Naive thymus-derived CD4-positive, alpha-beta T cell (primary cell): ENCODE data around the gene IKZF1. TPM values are rescaled to one million over a fixed set of nuclear protein-coding genes. Genes with fewer than 3 reads are reported as not detected.
A peak's percentile ranks its signal among the peaks of the same experiment; 100 is the strongest.

Source experiments
- ATAC-seq: fragments of 150-1000 bp; cut with Tn5 transposase; 2 replicates; pipeline ENCODE4 v1.10.0; 2021; ENCODE audit warnings: mild to moderate bottlenecking, moderate library complexity
- CTCF ChIA-PET: fragments of 350-600 bp; sonication (Branson Sonifier 250); formaldehyde crosslinking; loops from one replicate; lab custom pipeline; 2021; ENCODE audit warnings: antibody characterized with exemption; lab: Charles Lee
- POLR2A ChIA-PET: fragments of 350-600 bp; sonication (Branson Sonifier 250); formaldehyde crosslinking; loops from one replicate; lab custom pipeline; 2021; ENCODE audit warnings: antibody characterized with exemption, inconsistent platforms; lab: Charles Lee
- DNase-seq, 9 donors: peaks; one replicate each; pipeline versions ENCODE4 v3.0.0 to v3.0.0-alpha.2; 2020 to 2022; ENCODE audit warnings: mixed read lengths in 1 of 9
- H3K27ac ChIP-seq: one replicate; pipeline ENCODE4 v1.7.0; 2013; ENCODE audit warnings: mild to moderate bottlenecking, low read depth, low read length, moderate library complexity
- H3K27me3 ChIP-seq, 2 donors: one replicate each; pipeline ENCODE4 v1.7.0; 2013; ENCODE audit warnings: low read length in 2 of 2, mild to moderate bottlenecking in 2 of 2, moderate library complexity in 2 of 2; ENCODE audit not compliant: control insufficient read depth in 2 of 2, insufficient read depth in 2 of 2
- H3K36me3 ChIP-seq, 3 experiments: 1 replicate in 2 of 3; 2 replicates in 1 of 3; pipeline ENCODE4 v1.7.0; 2013; ENCODE audit warnings: low read length in 3 of 3, mild to moderate bottlenecking in 3 of 3, moderate library complexity in 1 of 3; ENCODE audit not compliant: insufficient read depth in 3 of 3, control insufficient read depth in 2 of 3
- H3K4me1 ChIP-seq, 2 donors: one replicate each; pipeline ENCODE4 v1.7.0; 2013; ENCODE audit warnings: low read length in 2 of 2, mild to moderate bottlenecking in 2 of 2, moderate library complexity in 1 of 2; ENCODE audit not compliant: control insufficient read depth in 2 of 2, insufficient read depth in 2 of 2
- H3K4me3 ChIP-seq: 2 replicates; pipeline ENCODE4 v1.7.0; 2013; ENCODE audit warnings: mild to moderate bottlenecking, low read length
- H3K9me3 ChIP-seq, 3 experiments: 1 replicate in 2 of 3; 2 replicates in 1 of 3; pipeline ENCODE4 v1.7.0; 2013; ENCODE audit warnings: low read length in 3 of 3; ENCODE audit not compliant: control insufficient read depth in 2 of 3
- H3K27ac Mint-ChIP-seq, 9 donors: one replicate each; pipeline ENCODE4 v1.8.0; 2020 to 2022; ENCODE audit warnings: mixed read lengths in 9 of 9, mild to moderate bottlenecking in 8 of 9, moderate library complexity in 5 of 9, inconsistent platforms in 2 of 9
- H3K27me3 Mint-ChIP-seq, 5 donors: one replicate each; pipeline ENCODE4 v1.8.0; 2021 to 2022; ENCODE audit warnings: mixed read lengths in 5 of 5, mild to moderate bottlenecking in 1 of 5
- H3K36me3 Mint-ChIP-seq, 5 donors: one replicate each; pipeline ENCODE4 v1.8.0; 2020 to 2022; ENCODE audit warnings: mixed read lengths in 5 of 5, mild to moderate bottlenecking in 3 of 5, inconsistent platforms in 1 of 5
- H3K4me1 Mint-ChIP-seq, 7 donors: one replicate each; pipeline ENCODE4 v1.8.0; 2020 to 2022; ENCODE audit warnings: mixed read lengths in 7 of 7, mild to moderate bottlenecking in 3 of 7, inconsistent platforms in 1 of 7
- H3K4me3 Mint-ChIP-seq, 10 donors: one replicate each; pipeline ENCODE4 v1.8.0; 2020 to 2022; ENCODE audit warnings: mild to moderate bottlenecking in 10 of 10, mixed read lengths in 10 of 10, moderate library complexity in 6 of 10, inconsistent platforms in 2 of 10
- H3K9me3 Mint-ChIP-seq, 11 donors: one replicate each; pipeline ENCODE4 v1.8.0; 2020 to 2022; ENCODE audit warnings: mixed read lengths in 11 of 11, mild to moderate bottlenecking in 4 of 11, inconsistent platforms in 1 of 11, moderate library complexity in 1 of 11
- intact Hi-C, 2 donors: fragments of 100-400 bp; cut with micrococcal nuclease; formaldehyde crosslinking; loops; one replicate each; pipeline ENCODE4 v1.15.1; 2023
- polyA plus RNA-seq, 2 donors: library from polyadenylated mRNA; unstranded; fragments of 300-500 nt; fragmentation: Illumina TruSeq; gene quantifications; one replicate each; pipeline ENCODE4 v1.2.3, GENCODE V29; 2021
- total RNA-seq, 6 experiments: library from RNA in 5 of 6; stranded (reverse) in 5 of 6; gene quantifications; 1 replicate in 5 of 6; 2 replicates in 1 of 6; pipeline ENCODE4 v1.2.3 and lab custom pipeline; 2021 to 2026

The IKZF1 gene
- total and polyA plus RNA-seq, 7 experiments from 2014 or later, result 258 to 548 (median 434) TPM

DNA sequence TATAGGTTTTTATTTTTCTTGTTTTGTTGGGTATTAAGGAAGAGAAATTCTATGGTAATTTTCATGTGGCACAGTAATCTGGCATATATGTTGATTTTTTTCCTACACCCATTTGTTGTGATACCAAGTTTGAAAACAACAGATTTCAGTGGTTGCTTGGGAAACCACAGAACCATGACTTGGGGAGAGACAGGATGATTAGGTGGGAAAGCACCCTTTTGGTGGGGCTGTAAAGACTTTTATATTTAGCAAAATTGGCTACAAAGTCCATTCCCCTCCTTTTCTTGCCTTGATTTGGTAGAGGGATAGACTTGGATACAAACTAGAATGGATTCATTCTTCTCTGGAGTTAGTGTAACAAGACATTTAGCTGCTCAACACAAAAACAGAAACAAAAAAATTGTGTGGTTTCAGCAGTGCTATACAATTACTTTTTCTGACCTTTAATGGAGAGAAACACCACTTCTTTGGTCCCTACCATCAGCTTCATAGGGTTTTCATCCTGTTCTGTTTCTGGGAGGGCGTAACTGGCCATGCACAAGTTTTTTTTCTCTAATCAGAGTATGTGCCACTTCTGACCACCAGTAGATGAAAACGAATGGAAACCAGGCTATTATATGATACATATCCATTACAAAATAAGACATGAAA, 92.9 kb downstream of the IKZF1 start:
- intact Hi-C loops, result loop anchor here (1.0 to 2.0 kb wide), 3 partner anchors 9 to 53 kb away; partner anchors contain the start of gene FIGNL1 (in 1 of the 2)
- peak; percentile 62 for ATAC-seq
- POLR2A ChIA-PET, result interaction anchor here (0.9 to 1.8 kb wide), 7 partner anchors 9 to 131 kb away, joined by 3 to 9 read pairs (median 5); partner anchors contain the start of gene IKZF1

DNA sequence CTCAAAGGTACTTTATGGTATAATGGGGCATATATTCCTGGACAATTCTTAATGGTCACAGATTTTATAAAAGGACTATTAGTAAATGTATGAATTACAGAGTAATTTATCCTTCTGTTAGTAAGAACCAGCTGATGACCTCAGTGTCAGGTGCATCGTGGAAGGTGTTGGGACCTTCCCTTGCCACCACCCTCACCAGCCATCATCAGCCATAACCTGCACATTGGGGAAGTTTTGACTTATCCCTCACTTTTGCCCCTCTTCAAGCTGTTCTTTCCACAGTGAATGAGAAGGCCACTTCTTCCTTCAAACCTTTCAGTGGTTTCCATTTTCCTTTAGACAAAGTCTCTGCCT, 93.4 kb downstream of the IKZF1 start:
- intact Hi-C loops, result loop anchor here (1.0 to 2.0 kb wide), 3 partner anchors 8 to 53 kb away; partner anchors contain the start of gene FIGNL1 (in 1 of the 2)
- Mint-ChIP-seq H3K36me3 (peaks cover 27 to 76% (median 58%) of the 10 kb centered on the region in 5 donors), H3K9me3 (no peaks in the 10 kb centered on the region), H3K27ac (peak overlapping the region; percentile 80 to 98 (median 90)), H3K4me1 (peaks cover 42 to 82% (median 69%) of the 10 kb centered on the region in 7 donors), H3K27me3 (no peaks in the 10 kb centered on the region), H3K4me3 (peak overlapping the region in 3 of 10 donors; percentile 8 to 75 (median 35))
- ChIA-PET POLR2A (interaction anchor here (0.9 to 1.8 kb wide), 7 partner anchors 8 to 262 kb away, joined by 3 to 5 read pairs (median 3); partner anchors contain the start of gene IKZF1), CTCF (interaction anchor here (0.8 kb wide), 1 partner anchor 123 kb away, joined by 3 read pairs; no protein-coding TSS in a partner anchor)
- Histone ChIP-seq H3K36me3 (peaks cover 23 to 81% (median 28%) of the 10 kb centered on the region in 3 experiments), H3K27ac (peak overlapping the region; percentile 59), H3K27me3 (no peaks in the 10 kb centered on the region), H3K4me3 (no peak overlapping the region), H3K4me1 (peaks cover 26 to 55% of the 10 kb centered on the region in 2 donors), H3K9me3 (no peaks in the 10 kb centered on the region)
- DNase-seq (no peak), ATAC-seq (no peak)

More for the DNA sequence above, 92.9 kb downstream of the IKZF1 start:
- DNase-seq, result peak in 1 of 9 donors; percentile 48
- Mint-ChIP-seq H3K27me3 (no peaks in the 10 kb centered on the region), H3K4me3 (peak overlapping the region in 6 of 10 donors; percentile 26 to 75 (median 58)), H3K4me1 (peaks cover 45 to 84% (median 73%) of the 10 kb centered on the region in 7 donors), H3K9me3 (no peaks in the 10 kb centered on the region), H3K36me3 (peaks cover 32 to 79% (median 62%) of the 10 kb centered on the region in 5 donors), H3K27ac (peak overlapping the region; percentile 80 to 98 (median 93))
- H3K4me1 ChIP-seq, result peaks cover 31 to 60% of the 10 kb centered on the region in 2 donors
- no peak overlapping the region for H3K4me3 ChIP-seq
- CTCF ChIA-PET, result interaction anchor here (0.8 kb wide), 1 partner anchor 122 kb away, joined by 3 read pairs; no protein-coding TSS in a partner anchor
- H3K9me3 ChIP-seq, result no peaks in the 10 kb centered on the region
- peak overlapping the region; percentile 59 for H3K27ac ChIP-seq
- peaks cover 21 to 81% (median 33%) of the 10 kb centered on the region in 3 experiments for H3K36me3 ChIP-seq
- no peaks in the 10 kb centered on the region for H3K27me3 ChIP-seq

DNA sequence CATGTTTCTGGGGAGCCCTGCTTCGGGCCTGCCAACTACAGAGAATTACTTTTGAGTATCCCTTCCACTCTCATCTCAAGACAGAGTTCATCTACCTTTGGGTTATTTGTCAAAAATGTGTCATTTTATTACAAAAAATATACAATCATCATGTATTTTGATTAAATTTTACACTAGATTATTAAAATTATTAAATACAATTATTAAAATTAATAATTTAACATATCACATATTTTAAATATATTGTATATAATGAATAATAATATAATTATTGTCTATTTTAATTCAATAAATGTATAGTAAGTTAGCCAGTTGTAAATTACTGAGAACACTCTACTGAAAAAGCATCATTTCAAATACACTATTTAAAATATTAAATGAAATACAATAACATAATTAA, 94.7 kb downstream of the IKZF1 start:
- peak overlapping the region; percentile 47 for H3K27ac ChIP-seq
- CTCF ChIA-PET, result interaction anchor here (1.4 kb wide), 1 partner anchor 18 kb away, joined by 6 read pairs; no protein-coding TSS in a partner anchor
- no peaks in the 10 kb centered on the region for H3K27me3 ChIP-seq
- H3K4me1 ChIP-seq, result peaks cover 13 to 43% of the 10 kb centered on the region in 2 donors
- DNase-seq, result no peak
- POLR2A ChIA-PET, result interaction anchor here (0.5 to 1.8 kb wide), 3 partner anchors 94 to 263 kb away, joined by 3 to 5 read pairs (median 3); partner anchors contain the start of gene IKZF1
- Mint-ChIP-seq H3K27me3 (no peaks in the 10 kb centered on the region), H3K4me1 (peaks cover 29 to 78% (median 68%) of the 10 kb centered on the region in 7 donors), H3K4me3 (no peak overlapping the region), H3K9me3 (no peaks in the 10 kb centered on the region), H3K36me3 (peaks cover 16 to 65% (median 55%) of the 10 kb centered on the region in 5 donors), H3K27ac (peak overlapping the region in 4 of 9 donors; percentile 41 to 98 (median 92))
- H3K36me3 ChIP-seq, result peaks cover 23 to 78% (median 32%) of the 10 kb centered on the region in 3 experiments
- H3K9me3 ChIP-seq, result no peaks in the 10 kb centered on the region
- ATAC-seq, result no peak
- no peak overlapping the region for H3K4me3 ChIP-seq
- intact Hi-C loops, result no loop called here

DNA sequence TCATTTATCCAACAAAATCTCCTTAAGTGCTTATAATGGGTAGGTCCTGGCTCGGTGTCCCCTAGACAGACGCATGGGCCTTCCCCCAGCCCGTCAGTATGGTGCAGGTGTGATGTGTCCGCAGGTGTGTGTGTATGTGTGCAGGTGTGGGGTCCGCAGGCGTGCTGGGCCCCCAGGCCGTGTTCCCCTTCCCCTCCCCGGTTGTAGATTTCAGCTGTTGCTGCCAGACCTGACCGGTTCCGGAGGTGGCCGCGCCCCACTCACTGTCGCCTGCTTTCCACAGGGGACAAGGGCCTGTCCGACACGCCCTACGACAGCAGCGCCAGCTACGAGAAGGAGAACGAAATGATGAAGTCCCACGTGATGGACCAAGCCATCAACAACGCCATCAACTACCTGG, 95.1 kb downstream of the IKZF1 start:
- peaks cover 15 to 62% (median 53%) of the 10 kb centered on the region in 5 donors for H3K36me3 Mint-ChIP-seq
- no peak for ATAC-seq
- Histone ChIP-seq H3K36me3 (peaks cover 18 to 76% (median 32%) of the 10 kb centered on the region in 3 experiments), H3K4me3 (no peak overlapping the region), H3K9me3 (no peaks in the 10 kb centered on the region), H3K27me3 (no peaks in the 10 kb centered on the region), H3K4me1 (peaks cover 9 to 38% of the 10 kb centered on the region in 2 donors), H3K27ac (no peak overlapping the region)
- peaks cover 28 to 78% (median 67%) of the 10 kb centered on the region in 7 donors for H3K4me1 Mint-ChIP-seq
- H3K9me3 Mint-ChIP-seq, result no peaks in the 10 kb centered on the region
- POLR2A ChIA-PET, result no interaction called here
- no peak for DNase-seq
- H3K27me3 Mint-ChIP-seq, result no peaks in the 10 kb centered on the region
- H3K27ac Mint-ChIP-seq, result peak overlapping the region in 2 of 9 donors; percentile 9 to 14
- CTCF ChIA-PET, result interaction anchor here (1.4 kb wide), 1 partner anchor 18 kb away, joined by 6 read pairs; no protein-coding TSS in a partner anchor
- intact Hi-C loops, result no loop called here
- H3K4me3 Mint-ChIP-seq, result no peak overlapping the region

DNA sequence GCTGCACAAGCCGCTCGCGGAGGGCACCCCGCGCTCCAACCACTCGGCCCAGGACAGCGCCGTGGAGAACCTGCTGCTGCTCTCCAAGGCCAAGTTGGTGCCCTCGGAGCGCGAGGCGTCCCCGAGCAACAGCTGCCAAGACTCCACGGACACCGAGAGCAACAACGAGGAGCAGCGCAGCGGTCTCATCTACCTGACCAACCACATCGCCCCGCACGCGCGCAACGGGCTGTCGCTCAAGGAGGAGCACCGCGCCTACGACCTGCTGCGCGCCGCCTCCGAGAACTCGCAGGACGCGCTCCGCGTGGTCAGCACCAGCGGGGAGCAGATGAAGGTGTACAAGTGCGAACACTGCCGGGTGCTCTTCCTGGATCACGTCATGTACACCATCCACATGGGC, 95.6 kb downstream of the IKZF1 start:
- no peaks in the 10 kb centered on the region for H3K9me3 ChIP-seq
- H3K27ac Mint-ChIP-seq, result peak overlapping the region in 3 of 9 donors; percentile 78 to 86 (median 81)
- H3K36me3 Mint-ChIP-seq, result peaks cover 15 to 62% (median 52%) of the 10 kb centered on the region in 5 donors
- no peaks in the 10 kb centered on the region for H3K27me3 Mint-ChIP-seq
- no peaks in the 10 kb centered on the region for H3K27me3 ChIP-seq
- intact Hi-C loops, result no loop called here
- peaks cover 7 to 34% of the 10 kb centered on the region in 2 donors for H3K4me1 ChIP-seq
- H3K4me3 Mint-ChIP-seq, result no peak overlapping the region
- no peak for DNase-seq
- H3K4me1 Mint-ChIP-seq, result peaks cover 27 to 78% (median 64%) of the 10 kb centered on the region in 7 donors
- H3K9me3 Mint-ChIP-seq, result no peaks in the 10 kb centered on the region
- ChIA-PET POLR2A (no interaction called here), CTCF (no interaction called here)
- peaks cover 18 to 75% (median 32%) of the 10 kb centered on the region in 3 experiments for H3K36me3 ChIP-seq
- no peak overlapping the region for H3K27ac ChIP-seq
- no peak overlapping the region for H3K4me3 ChIP-seq
- no peak for ATAC-seq

DNA sequence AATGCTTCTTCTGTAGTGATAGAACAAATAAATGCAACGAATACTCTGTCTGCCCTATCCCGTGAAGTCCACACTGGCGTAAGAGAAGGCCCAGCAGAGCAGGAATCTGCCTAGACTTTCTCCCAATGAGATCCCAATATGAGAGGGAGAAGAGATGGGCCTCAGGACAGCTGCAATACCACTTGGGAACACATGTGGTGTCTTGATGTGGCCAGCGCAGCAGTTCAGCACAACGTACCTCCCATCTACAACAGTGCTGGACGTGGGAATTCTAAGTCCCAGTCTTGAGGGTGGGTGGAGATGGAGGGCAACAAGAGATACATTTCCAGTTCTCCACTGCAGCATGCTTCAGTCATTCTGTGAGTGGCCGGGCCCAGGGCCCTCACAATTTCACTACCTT, 99.9 kb downstream of the IKZF1 start:
- Mint-ChIP-seq H3K9me3 (no peaks in the 10 kb centered on the region), H3K36me3 (peaks cover 10 to 44% (median 33%) of the 10 kb centered on the region in 5 donors)
- H3K27ac ChIP-seq, result peak overlapping the region; percentile 28

More for the DNA sequence above, 99.9 kb downstream of the IKZF1 start:
- intact Hi-C loops, result no loop called here
- ChIA-PET CTCF (no interaction called here), POLR2A (interaction anchor here (0.8 kb wide), 1 partner anchor 121 kb away, joined by 4 read pairs; no protein-coding TSS in a partner anchor)
- H3K4me1 ChIP-seq, result peaks cover 3 to 5% of the 10 kb centered on the region in 2 donors
- ATAC-seq (peak; percentile 26), DNase-seq (no peak)
- Mint-ChIP-seq H3K4me1 (peaks cover 37 to 90% (median 68%) of the 10 kb centered on the region in 7 donors), H3K27me3 (no peaks in the 10 kb centered on the region), H3K4me3 (no peak overlapping the region), H3K27ac (peak overlapping the region; percentile 6 to 94 (median 62))
- no peak overlapping the region for H3K4me3 ChIP-seq
- peaks cover 18 to 48% (median 32%) of the 10 kb centered on the region in 3 experiments for H3K36me3 ChIP-seq
- no peaks in the 10 kb centered on the region for H3K9me3 ChIP-seq
- no peaks in the 10 kb centered on the region for H3K27me3 ChIP-seq
